Measurements from ENCODE around the gene SSX3.
"Not testable (repeated sequence)": the region's sequence is repeated elsewhere in the genome, so short reads cannot be mapped to it uniquely, and the experiment has no call there.

The SSX3 gene

GRCh38 chrX:48356315-48357094, at the start of gene SSX3:
SSX3 (minus strand) TSS chrX:48356703; CDS start chrX:48355249, 1,454 bp downstream.
- not testable (repeated sequence) for DNase-seq

DNA sequence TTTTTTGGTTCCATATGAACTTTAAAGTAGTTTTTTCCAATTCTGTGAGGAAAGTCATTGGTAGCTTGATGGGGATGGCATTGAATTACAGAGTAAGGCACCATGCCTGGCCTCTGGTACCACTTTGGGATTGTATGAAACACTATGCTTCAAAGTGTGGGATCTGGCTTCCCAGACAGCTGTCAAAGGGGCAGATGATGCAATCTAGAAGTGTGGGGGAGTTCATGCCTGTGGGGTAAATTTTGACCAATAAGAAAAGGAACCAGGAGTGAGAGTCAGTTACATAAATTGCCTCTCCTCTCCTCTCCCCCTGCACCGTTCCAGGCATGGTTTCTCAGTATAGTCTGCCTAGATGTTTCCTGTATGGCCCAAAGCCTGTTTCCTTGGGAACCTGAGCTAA, 41.3 kb upstream of the SSX3 start:
- not testable (repeated sequence) for DNase-seq

- not testable (repeated sequence) for DNase-seq
Measured at GRCh38 chrX:48396931-48397330, 40.4 kb upstream of the SSX3 start.

DNA sequence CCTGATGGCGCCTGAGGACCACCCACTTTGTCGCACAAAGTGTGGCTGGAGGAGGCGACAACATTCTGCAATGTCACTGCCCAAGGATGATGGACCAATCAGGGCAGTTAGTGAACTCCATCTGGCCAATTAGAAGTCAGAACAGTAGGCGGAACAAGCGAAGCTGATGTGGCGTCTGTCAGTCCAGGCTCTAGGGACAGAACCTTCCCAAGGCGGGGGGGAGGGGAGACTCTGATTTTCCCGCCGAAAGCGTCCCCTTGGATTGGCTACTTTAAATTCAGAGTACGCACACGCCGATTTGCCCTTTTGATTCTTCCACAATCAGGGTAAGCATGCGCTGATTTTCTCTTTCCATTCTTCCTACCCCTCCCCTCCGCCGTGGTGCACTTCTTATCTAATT, 26.7 kb upstream of the SSX3 start, which contains the start of gene SSX4:
SSX4 (plus strand) TSS at position 301 of the 400 bp plus-strand sequence. CDS start 515 bp downstream, outside the sequence.
- DNase-seq: not testable (repeated sequence)

GRCh38 chrX:48370408-48370807, 13.9 kb upstream of the SSX3 start:
- not testable (repeated sequence) for DNase-seq

DNA sequence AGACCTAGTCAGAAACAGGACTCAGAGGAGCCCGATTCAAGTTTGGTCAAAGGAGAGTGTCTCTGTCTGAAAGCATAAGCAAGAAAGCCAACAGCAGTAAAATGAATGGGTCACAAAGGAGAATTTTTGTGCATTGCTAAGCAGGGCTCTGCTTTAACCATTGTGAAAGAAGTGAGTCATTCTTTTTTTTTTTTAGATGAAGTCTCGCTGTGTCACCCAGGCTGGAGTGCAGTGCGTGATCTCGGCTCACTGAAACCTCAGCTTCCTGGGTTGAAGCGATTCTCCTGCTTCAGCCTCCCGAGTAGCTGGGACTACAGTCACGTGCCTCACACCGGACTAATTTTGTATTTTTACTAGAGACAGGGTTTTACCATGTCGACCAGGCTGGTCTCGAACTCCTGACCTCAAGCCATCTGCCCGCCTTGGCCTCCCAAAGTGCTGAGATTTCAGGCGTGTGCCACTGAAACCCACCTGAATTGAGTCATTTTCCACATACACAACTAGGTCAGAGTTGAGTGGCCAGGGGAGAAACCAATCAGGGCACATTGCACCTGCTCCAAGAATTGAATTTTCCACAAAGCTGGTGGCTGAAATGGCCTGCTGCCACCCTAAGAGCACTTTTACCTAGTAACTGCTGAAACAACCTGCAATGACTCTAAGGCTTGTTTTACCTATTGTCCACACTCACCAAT, 11.4 kb upstream of the SSX3 start:
- not testable (repeated sequence) for DNase-seq

DNA sequence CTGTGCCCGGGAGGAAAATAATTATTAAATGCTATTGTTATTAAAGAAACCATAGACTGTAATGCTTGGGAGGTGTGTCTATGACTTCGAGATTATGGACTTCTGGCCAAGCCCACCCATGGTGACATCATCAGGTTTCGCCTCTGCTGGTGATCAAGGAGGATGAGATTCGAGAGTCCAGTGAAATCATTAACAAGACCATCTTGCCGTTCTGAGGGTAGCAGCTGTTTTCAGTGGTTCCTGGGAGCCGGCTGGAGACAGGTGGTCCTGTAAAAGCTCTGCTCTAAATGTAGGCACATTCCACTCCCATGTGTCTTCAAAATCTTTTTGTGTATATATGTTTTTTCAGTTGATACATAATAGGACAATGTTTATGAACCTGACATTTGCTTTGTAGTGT, 2.8 kb upstream of the SSX3 start:
- not testable (repeated sequence) for DNase-seq

GRCh38 chrX:48357681-48358080, 1.2 kb upstream of the SSX3 start:
- no peak for DNase-seq

DNA sequence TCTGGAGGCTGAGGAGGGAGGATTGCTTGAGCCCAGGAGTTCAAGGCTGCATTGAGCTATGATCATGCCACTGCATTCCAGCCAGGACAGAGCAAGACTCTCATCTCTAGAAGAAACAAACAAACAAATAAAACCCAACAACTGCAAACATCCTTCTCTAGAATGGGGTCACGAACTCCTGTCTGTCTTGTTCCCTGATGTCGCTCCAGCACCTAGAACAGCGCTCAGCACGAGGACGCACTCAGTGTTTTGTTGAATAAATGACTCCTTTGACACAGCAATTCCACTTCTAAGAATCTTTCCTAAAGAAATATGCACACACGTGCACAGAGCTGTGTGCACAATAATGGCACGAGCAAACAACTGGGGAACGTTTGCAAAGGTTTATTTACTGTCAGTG, 10.4 kb downstream of the SSX3 start:
- not testable (repeated sequence) for DNase-seq

GRCh38 chrX:48313996-48314395, 42.5 kb downstream of the SSX3 start:
- DNase-seq: not testable (repeated sequence)

- no peak for DNase-seq
Measured at GRCh38 chrX:48306175-48306574, 50.3 kb downstream of the SSX3 start.
